ENCODE measurements around the gene EFNA2.

Gene EFNA2

GRCh38 chr19:1280636-1281568, 4.8 kb upstream of the EFNA2 start:
- Histone ChIP-seq H3K36me3 (ENCODE audit: control insufficient read depth, low read length) (peaks cover 48% of the 10 kb centered on the region), H3F3A (ENCODE audit: control insufficient read depth, insufficient read depth) (no peaks in the 10 kb centered on the region; the same call in 1 of the 2 replicates), H3K9me2 (replicated peaks; ENCODE audit: control insufficient read depth, low read length) (no peaks in the 10 kb centered on the region), H3K79me2 (ENCODE audit: control insufficient read depth, low read length) (peaks cover 13% of the 10 kb centered on the region), H3K9me3 (ENCODE audit: control insufficient read depth, insufficient read depth, low read length) (no peaks in the 10 kb centered on the region), H3K4me2 (ENCODE audit: low read length) (no peak overlapping the region), H3K27me3 (ENCODE audit: control insufficient read depth, low read length) (peaks cover 23% of the 10 kb centered on the region), H3K4me1 (ENCODE audit: control insufficient read depth, low read length) (peaks cover 21% of the 10 kb centered on the region), H3K4me3 (ENCODE audit: low read length) (no peak overlapping the region), H4K20me1 (ENCODE audit: control insufficient read depth, insufficient read depth, low read depth, low read length) (peaks cover 5% of the 10 kb centered on the region), H3K27ac (ENCODE audit: low read depth, low read length) (no peak overlapping the region)
- no peak for TF ChIP-seq EZH2phosphoT487 (IDR thresholded peaks at IDR 0.05; ENCODE audit: borderline replicate concordance, low read length)
- no peak for TF ChIP-seq CTCF (IDR thresholded peaks at IDR 0.05; ENCODE audit: low read depth, low read length, poor library complexity, severe bottlenecking)

DNA sequence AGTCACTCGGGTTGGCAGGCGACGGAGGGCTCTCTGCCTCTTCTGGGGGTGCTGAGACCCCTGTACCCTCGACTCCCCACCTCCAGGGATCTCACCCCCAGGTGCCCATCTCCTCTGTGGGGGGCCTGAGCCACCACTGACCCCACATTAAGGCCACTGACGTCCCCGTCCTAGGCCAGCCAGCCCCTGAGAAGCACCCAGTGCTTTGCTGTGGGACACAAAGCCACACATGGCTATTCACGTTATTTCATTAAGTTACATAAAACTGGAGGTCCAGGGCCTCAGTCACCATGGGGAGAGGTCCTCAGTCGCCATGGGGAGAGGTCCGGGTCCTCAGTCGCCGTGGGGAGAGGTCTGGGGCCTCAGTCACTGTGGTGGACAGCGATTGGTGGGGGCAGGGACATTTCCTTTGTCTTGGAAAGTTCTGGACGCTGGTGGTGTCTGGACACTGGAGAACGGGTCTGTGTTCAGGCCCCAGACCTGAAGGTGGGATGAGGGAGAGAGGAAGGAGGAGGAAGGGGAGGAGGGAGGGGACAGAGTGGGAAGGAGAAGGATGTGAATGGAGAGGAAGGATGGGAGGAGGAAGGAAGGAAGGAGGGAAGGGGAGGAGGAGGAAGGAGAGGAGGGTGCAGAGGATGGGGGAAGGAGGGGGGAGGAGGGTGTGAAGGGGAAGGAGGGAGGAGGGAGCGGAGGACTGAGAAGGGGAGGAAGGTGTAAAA, 3.9 kb upstream of the EFNA2 start:
- Histone ChIP-seq H3K9me2 (replicated peaks; ENCODE audit: control insufficient read depth, low read length) (no peaks in the 10 kb centered on the region), H3K27me3 (ENCODE audit: control insufficient read depth, low read length) (peaks cover 27% of the 10 kb centered on the region), H3K4me1 (ENCODE audit: control insufficient read depth, low read length) (peaks cover 13% of the 10 kb centered on the region), H3K4me3 (ENCODE audit: low read length) (no peak overlapping the region), H3K4me2 (ENCODE audit: low read length) (no peak overlapping the region), H3F3A (ENCODE audit: control insufficient read depth, insufficient read depth) (no peaks in the 10 kb centered on the region; the same call in 1 of the 2 replicates), H3K36me3 (ENCODE audit: control insufficient read depth, low read length) (peaks cover 40% of the 10 kb centered on the region), H4K20me1 (ENCODE audit: control insufficient read depth, insufficient read depth, low read depth, low read length) (peaks cover 5% of the 10 kb centered on the region), H3K79me2 (ENCODE audit: control insufficient read depth, low read length) (peaks cover 5% of the 10 kb centered on the region), H3K27ac (ENCODE audit: low read depth, low read length) (no peak overlapping the region), H3K9me3 (ENCODE audit: control insufficient read depth, insufficient read depth, low read length) (no peaks in the 10 kb centered on the region)
- TF ChIP-seq CTCF (IDR thresholded peaks at IDR 0.05; ENCODE audit: low read depth, low read length, poor library complexity, severe bottlenecking) (no peak), EZH2phosphoT487 (IDR thresholded peaks at IDR 0.05; ENCODE audit: borderline replicate concordance, low read length) (no peak)

- no peak for TF ChIP-seq EZH2phosphoT487 (IDR thresholded peaks at IDR 0.05; ENCODE audit: borderline replicate concordance, low read length)
- no peak for TF ChIP-seq CTCF (IDR thresholded peaks at IDR 0.05; ENCODE audit: low read depth, low read length, poor library complexity, severe bottlenecking)
- no peaks in the 10 kb centered on the region for H3K9me2 ChIP-seq (replicated peaks; ENCODE audit: control insufficient read depth, low read length)
These were observed 3.0 kb upstream of the EFNA2 start for GRCh38 chr19:1282588-1283206.

More at GRCh38 chr19:1282588-1283206, 3.0 kb upstream of the EFNA2 start:
- peaks cover 10% of the 10 kb centered on the region for H3K4me1 ChIP-seq (ENCODE audit: control insufficient read depth, low read length)
- peaks cover 30% of the 10 kb centered on the region for H3K36me3 ChIP-seq (ENCODE audit: control insufficient read depth, low read length)
- no peak overlapping the region for H3K4me2 ChIP-seq (ENCODE audit: low read length)
- peaks cover 34% of the 10 kb centered on the region for H3K27me3 ChIP-seq (ENCODE audit: control insufficient read depth, low read length)
- peaks cover 5% of the 10 kb centered on the region for H4K20me1 ChIP-seq (ENCODE audit: control insufficient read depth, insufficient read depth, low read depth, low read length)
- H3K79me2 ChIP-seq (ENCODE audit: control insufficient read depth, low read length): no peaks in the 10 kb centered on the region
- H3K27ac ChIP-seq (ENCODE audit: low read depth, low read length): no peak overlapping the region
- no peaks in the 10 kb centered on the region for H3K9me3 ChIP-seq (ENCODE audit: control insufficient read depth, insufficient read depth, low read length)
- H3K4me3 ChIP-seq (ENCODE audit: low read length): no peak overlapping the region
- no peaks in the 10 kb centered on the region; the same call in 1 of the 2 replicates for H3F3A ChIP-seq (ENCODE audit: control insufficient read depth, insufficient read depth)

Data from DOHH2 (cell line).